C4-2B (cell line): ENCODE results near the gene ATP5IF1.

Source experiments
- ZFX ChIP-seq: fragments of 450-650 bp; IDR thresholded peaks from 2 replicates; pipeline ENCODE4 v1.6.1; 2017
- TF ChIP-seq, protein P1 (sequence below): fragments of 450-650 bp; conservative IDR thresholded peaks from 2 replicates; pipeline ENCODE4 v1.5.1; 2017; ENCODE audit warnings: mild to moderate bottlenecking

DNA sequence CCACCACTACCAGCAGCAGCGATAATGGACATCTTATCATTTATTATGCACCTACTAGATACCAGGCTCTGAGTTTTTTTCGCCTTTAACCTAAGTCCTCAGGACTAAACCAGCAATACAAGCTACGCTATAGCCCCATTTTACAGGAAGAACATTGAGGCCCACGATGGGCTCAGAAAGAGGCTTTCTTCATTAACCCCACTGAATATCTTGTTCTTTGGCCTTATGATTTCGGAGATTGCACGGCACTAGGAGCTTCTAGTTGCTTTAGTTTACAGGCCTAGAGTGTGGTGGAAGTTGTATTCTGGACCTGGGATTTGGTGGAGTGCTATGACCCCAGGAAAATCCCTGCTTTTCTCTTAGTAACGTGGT is 24.9 kb downstream of the ATP5IF1 start:
- TF ChIP-seq, protein P1, sequence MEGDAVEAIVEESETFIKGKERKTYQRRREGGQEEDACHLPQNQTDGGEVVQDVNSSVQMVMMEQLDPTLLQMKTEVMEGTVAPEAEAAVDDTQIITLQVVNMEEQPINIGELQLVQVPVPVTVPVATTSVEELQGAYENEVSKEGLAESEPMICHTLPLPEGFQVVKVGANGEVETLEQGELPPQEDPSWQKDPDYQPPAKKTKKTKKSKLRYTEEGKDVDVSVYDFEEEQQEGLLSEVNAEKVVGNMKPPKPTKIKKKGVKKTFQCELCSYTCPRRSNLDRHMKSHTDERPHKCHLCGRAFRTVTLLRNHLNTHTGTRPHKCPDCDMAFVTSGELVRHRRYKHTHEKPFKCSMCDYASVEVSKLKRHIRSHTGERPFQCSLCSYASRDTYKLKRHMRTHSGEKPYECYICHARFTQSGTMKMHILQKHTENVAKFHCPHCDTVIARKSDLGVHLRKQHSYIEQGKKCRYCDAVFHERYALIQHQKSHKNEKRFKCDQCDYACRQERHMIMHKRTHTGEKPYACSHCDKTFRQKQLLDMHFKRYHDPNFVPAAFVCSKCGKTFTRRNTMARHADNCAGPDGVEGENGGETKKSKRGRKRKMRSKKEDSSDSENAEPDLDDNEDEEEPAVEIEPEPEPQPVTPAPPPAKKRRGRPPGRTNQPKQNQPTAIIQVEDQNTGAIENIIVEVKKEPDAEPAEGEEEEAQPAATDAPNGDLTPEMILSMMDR, result no peak
- no peak for TF ChIP-seq ZFX
